Left kidney (tissue), 2 donors: ENCODE results near the gene NUP133. TPM values are rescaled to one million over a fixed set of nuclear protein-coding genes. Genes with fewer than 3 reads are reported as not detected.
"Not testable (repeated sequence)": the region's sequence is repeated elsewhere in the genome, so short reads cannot be mapped to it uniquely, and the experiment has no call there.

Experiments
- DNase-seq: peaks from one replicate; pipeline ENCODE4 v3.0.0-alpha.2; 2013
- polyA plus RNA-seq: library from polyadenylated mRNA; unstranded; fragments of 120-200 nt; gene quantifications from one replicate; pipeline ENCODE4 v1.2.1, GENCODE V29; 2013; ENCODE audit not compliant: insufficient read length

The NUP133 gene
- polyA plus RNA-seq, 1 donor, result 52.0 TPM

DNA sequence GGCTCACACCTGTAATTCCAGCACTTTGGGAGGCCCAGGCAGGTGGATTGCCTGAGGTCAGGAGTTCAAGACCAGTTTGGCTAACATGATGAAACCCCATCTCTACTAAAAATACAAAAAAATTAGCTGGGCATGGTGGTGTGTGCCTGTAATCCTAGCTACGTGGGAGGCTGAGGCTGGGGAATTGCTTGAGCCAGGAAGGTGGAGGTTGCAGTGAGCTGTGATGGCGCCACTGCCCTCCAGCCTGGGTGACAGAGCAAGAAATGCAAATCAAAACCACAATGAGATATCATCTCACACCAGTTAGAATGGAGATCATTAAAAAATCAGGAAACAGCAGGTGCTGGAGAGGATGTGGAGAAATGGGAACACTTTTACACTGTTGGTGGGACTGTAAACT lies 3.1 kb upstream of the NUP133 start:
- not testable (repeated sequence) for DNase-seq

DNA sequence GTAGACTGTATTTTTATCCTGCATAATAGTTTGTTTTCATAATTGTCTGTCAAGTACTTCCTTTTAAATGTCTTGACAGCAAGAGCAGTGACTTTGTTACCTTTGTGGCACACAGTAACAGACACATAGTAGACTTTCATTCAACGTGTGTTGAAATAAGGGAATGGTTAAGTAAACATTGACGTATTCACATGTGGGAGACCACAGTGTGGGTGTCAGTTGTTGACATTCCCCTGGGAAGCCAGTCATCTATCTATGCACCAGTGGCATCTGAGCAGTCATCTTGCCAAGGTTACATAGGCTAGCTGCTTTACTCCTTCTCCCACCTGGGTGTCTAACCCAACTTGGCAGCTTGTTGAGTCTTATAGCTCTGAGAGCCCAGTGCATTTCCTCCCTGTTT lies 1.4 kb upstream of the NUP133 start:
- DNase-seq, result no peak

- DNase-seq, result no peak
Observed at GRCh38 chr1:229508823-229509337, 739 bp upstream of the NUP133 start.

- DNase-seq, result no peak
Observed at GRCh38 chr1:229507502-229507901, 639 bp downstream of the NUP133 start.

GRCh38 chr1:229506633-229507032 lies 1.5 kb downstream of the NUP133 start:
- DNase-seq, result no peak

- no peak for DNase-seq
Observed at GRCh38 chr1:229495782-229496181, 12.4 kb downstream of the NUP133 start.

GRCh38 chr1:229487181-229487580 lies 21.0 kb downstream of the NUP133 start:
- DNase-seq, result no peak

GRCh38 chr1:229485318-229485717 lies 22.8 kb downstream of the NUP133 start:
- no peak for DNase-seq

DNA sequence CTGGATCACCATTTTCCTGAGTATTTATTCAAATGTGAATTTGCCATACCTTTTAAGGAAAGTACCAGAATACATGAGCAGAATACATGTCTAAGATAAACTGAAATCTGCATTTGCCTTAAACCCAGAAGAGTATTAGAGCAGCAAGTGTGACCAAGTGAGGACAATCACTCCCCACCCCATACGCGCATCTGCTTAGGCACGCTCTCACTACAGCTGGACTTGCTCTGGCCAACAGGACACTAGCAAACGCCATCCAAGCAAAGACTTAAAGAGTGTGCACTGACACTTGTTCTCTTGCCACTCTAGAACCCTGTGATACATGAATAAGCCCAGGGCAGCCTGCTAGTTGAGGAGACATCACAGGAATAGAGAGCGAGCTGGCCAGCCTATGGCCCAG lies 25.6 kb downstream of the NUP133 start:
- DNase-seq, result no peak

DNA sequence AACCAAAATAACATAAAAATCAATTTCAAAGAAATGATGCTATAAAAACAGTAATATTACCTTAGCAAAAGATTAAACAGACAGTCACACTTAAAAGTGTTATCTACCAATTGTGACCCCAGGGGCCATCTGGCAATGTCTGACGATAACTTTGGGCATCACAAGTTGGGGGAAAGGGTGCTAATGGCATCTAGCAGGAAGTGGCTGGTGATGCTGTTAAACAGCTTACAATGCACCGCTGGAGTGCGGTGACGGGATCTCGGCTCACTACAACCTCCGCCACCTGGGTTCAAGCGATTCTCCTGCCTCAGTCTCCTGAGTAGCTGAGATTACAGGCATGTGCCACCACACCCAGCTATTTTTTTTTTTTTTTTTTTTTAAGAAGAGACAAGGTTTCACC lies 27.6 kb downstream of the NUP133 start:
- DNase-seq, result no peak

- no peak for DNase-seq
Observed at GRCh38 chr1:229479660-229480399, 28.3 kb downstream of the NUP133 start.

DNA sequence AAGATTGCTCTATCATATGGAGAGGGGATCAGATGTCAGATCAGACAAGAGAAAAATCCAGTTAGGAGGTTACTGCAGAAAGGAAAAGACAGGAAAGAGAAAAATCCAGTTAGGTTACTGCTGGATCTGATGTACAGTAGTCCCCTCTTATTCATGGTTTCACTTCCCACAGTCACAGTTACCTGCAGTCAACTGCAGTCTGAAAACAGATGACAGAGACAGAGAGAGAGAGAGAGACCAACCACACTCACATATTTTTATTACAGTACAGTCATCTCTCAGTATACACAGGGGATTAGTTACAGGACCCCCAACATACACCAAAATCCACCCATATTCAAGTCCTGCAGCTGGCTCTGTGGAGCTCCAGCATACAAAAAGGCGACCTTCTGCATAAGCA lies 29.3 kb downstream of the NUP133 start:
- no peak for DNase-seq

DNA sequence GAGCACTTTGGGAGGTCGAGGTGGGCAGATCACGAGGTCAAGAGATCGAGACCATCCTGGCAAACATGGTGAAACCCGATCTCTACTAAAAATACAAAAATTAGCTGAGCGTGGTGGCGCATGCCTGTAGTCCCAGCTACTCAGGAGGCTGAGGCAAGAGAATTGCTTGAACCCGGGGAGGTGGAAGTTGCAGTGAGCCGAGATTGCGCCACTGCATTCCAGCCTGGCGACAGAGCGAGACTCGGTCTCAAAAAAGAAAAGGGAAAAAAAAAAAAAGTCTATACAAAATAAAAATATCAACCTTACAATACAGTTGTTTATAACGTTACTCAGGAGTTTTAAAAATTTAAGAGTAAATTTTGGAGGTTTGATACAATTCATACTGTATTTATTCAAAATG lies 32.3 kb downstream of the NUP133 start:
- DNase-seq, result not testable (repeated sequence)

DNA sequence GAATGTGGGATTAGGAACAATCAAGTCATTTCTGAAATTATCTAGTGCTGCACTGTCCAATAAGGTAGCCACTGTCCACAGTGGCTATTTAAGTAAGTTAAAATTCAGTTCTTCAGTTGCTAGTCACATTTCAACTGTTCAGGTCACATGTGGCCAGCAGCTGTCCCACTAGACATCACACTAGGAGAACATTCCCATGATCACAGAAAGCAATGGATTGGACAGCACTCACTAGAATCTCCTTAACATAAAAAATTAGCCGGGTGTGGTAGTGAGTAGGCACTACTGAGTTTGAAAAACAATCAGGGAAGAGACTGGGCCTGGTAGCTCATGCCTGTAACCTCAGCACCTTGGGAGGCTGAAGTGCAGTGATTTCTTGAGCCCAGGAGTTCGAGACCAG lies 33.6 kb downstream of the NUP133 start:
- no peak for DNase-seq

DNA sequence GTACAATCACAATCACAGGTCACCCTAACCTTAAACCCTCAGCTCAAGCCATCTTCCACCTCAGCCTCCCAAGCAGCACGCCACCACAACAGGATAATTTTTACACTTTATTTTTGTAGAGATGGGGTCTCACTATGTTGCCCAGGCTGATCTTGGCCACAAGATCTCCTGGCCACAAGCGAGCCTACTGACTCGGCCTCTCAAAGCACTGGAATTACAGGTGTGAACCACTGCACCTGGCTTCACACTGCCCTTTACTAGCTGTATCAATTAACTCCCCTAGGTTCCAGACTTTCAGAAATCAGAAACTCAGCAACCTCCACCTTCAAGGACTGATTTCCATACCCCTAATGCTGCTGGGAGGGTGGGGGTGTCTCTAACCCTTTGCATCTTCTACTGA lies 37.0 kb downstream of the NUP133 start:
- DNase-seq, result no peak

DNA sequence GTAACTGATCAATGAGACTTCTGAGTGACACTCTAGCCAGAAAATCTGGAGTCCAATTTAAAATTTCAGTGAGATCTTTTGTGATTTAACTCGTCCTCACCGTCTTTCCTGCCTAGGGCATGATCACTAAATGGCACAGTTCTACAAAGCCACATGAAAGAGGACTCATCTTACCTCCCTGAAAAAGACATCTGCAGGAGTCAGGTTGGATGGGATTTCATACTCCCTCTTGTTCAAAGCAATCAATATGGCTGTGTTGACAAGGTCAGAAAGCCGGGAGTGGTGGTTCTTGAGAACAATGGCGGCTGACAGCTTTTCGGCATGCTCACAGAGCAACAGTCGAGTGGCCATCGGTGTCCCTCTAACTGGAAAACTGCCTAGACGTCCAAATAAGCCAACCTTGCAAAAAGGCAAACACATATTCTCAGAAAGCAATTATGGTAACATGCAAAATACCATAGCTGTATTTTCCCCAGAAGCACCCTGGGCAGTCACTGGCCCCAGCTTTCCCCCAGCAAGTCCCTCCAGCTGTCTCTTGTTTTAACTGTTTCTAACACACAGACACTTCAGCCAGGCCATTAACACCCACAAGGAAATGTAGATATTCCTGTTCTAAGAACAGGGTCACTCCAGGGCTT lies 37.6 kb downstream of the NUP133 start:
- DNase-seq, result no peak

GRCh38 chr1:229466887-229467286 lies 41.3 kb downstream of the NUP133 start:
- no peak for DNase-seq

- DNase-seq, result no peak
Observed at GRCh38 chr1:229464672-229465071, 43.5 kb downstream of the NUP133 start.

DNA sequence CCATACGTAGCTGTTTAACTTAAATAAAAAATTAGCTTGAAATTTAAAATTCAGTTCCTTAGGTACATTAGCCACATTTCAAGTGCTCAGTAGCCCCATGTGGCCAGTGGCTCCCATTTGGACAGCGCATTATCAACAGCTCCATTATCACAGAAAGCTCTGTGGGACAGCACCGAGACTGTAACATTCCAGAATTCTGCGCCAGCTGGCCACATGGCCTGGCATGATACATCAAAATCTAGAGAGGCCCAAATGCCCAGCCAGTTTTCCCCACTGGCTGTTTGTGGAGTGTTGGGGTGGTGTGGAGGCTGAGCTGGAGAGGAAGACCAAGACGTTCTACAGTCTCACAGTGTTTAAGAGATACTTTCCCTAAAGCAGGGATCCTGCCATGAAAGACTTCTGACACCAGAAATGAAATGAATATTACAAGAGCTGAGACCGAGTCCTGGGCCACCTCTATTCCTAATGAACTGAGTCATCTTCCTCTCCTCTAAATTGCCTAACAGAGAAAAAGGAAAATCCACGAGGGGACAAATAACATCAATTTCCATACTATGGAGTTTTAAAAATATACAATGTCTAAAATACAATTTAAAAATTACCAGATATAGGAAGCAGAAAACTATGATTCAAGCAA lies 47.0 kb downstream of the NUP133 start:
- no peak for DNase-seq

- DNase-seq, result no peak
Observed at GRCh38 chr1:229459815-229460214, 48.3 kb downstream of the NUP133 start.

GRCh38 chr1:229457436-229457835 lies 50.7 kb downstream of the NUP133 start:
- no peak for DNase-seq

- DNase-seq, result no peak
Observed at GRCh38 chr1:229456016-229456415, 52.1 kb downstream of the NUP133 start.

- no peak for DNase-seq
Observed at GRCh38 chr1:229454056-229454455, 54.1 kb downstream of the NUP133 start.
